AG09319 (cell line): ENCODE measurements around the gene CCDC80.
"Not testable (repeated sequence)": the region's sequence is repeated elsewhere in the genome, so short reads cannot be mapped to it uniquely, and the experiment has no call there.

Source experiments
- DNase-seq: peaks from one replicate; pipeline ENCODE4 v3.0.0-alpha.2; 2010; ENCODE audit warnings: low read depth; ENCODE audit errors: extremely low read depth
- CTCF ChIP-seq: IDR thresholded peaks from 2 replicates; pipeline ENCODE4 v1.5.1; 2011; ENCODE audit warnings: low read depth, mild to moderate bottlenecking, inconsistent platforms, low read length, moderate library complexity

CCDC80 gene

GRCh38 chr3:112675349-112675748 is 34.4 kb upstream of the CCDC80 start:
- DNase-seq = no peak
- TF ChIP-seq CTCF = no peak

GRCh38 chr3:112672716-112673541 is 32.0 kb upstream of the CCDC80 start:
- DNase-seq = no peak
- no peak for TF ChIP-seq CTCF

GRCh38 chr3:112671930-112672715 is 31.2 kb upstream of the CCDC80 start:
- TF ChIP-seq CTCF = no peak
- DNase-seq = peak; percentile 94

DNA sequence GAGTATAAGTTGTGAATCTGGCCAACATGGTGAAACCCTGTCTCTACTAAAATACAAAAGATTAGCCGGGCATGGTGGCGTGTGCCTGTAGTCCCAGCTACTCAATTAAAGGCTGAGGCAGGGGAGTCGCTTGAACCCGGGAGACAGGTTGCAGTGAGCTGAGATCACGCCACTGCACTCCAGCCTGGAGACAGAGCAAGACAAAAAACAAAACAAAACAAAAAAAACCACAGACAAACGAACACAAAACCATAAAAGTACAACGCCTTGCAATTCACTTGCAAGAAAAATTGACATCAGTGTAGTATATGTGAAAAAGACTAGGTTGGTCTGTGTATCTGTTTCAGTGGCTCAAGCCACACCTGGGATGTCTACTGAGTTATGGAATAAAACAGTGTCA is 29.9 kb upstream of the CCDC80 start:
- TF ChIP-seq CTCF = no peak
- DNase-seq = no peak

DNA sequence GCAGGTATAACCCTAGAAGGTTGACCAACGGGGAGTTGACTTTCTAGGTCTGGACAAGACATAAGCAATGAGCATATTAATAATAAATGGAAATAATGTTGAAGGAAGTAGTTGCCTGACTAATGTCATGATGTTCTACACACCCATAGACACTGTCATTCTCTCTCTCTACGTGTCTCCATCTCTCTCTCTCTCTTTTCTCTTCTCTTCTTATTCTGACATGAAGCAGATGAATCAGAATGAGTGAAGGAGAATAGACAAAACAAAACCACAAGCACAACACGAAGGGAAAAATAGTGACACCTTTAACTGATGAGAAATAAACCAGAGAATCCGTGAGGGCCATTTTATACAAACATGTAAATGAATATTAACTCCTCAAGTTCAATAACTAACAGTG is 26.7 kb upstream of the CCDC80 start:
- no peak for TF ChIP-seq CTCF
- DNase-seq = no peak

GRCh38 chr3:112665009-112665408 is 24.1 kb upstream of the CCDC80 start:
- DNase-seq = not testable (repeated sequence)

DNA sequence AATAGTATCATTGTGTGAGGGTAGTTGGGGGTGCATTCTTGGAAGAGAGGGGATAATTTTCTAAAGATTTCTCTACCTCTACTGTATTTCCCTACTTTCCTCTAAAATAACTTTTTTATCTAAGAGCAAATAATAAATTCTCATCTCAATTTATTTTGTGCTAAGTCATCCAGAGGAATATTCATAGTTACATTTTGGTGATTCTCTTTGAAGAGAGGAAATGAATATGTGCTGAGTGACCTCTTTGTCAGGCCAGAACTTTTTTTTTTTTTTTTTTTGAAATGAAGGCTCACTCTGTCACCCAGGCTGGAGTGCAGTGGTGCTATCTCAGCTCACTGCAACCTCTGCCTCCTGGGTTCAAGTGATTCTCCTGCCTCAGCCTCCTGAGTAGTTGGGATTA is 15.1 kb upstream of the CCDC80 start:
- no peak for DNase-seq
- TF ChIP-seq CTCF = no peak
